ENCODE results near the gene FHAD1.

Gene FHAD1

DNA sequence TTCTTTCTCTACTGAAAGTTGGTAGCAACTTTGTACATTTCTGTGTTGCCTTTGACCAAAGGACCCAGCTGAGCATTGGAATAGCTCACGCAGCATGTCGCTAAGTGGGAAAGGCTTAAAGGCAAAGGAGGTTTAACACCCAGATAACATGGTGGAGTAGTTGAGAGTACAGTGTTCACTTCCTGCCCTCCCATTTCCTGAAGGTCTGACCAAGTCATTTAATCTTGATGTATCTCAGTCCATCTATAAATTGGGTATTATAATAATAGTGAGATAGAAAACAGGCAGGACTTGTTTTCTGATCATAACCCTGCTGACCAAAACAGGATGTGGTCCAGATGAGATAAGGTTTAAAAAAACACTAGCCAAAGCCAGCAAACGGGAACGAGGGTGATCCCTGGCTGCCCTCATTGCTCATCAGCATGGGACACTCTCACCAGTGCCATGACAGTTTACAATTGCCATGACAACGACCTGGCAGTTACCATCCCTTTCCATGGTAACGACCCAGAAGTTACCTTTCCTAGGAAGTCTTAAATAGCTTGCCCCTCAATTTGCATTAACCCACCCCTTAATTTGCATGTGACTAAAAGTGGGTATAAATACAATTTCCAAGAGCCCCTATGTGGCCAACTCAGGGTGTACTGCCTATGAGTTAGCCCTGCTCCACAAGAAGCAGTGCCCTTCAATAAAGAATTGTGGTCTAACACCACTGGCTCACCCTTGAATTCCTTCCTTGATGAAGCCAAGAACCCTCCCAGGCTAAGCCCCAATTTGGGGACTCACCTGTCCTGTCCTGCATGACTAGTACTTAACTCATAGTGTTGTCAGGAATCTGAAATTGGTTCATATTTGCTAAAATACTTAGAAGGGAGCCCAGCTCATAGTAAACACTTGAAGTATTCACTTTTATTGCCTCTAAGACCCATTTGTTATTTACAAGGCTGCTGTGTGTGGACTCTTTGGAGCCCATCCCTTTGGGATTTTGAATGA, 28.4 kb upstream of the FHAD1 start:
- no peak for DNase-seq

DNA sequence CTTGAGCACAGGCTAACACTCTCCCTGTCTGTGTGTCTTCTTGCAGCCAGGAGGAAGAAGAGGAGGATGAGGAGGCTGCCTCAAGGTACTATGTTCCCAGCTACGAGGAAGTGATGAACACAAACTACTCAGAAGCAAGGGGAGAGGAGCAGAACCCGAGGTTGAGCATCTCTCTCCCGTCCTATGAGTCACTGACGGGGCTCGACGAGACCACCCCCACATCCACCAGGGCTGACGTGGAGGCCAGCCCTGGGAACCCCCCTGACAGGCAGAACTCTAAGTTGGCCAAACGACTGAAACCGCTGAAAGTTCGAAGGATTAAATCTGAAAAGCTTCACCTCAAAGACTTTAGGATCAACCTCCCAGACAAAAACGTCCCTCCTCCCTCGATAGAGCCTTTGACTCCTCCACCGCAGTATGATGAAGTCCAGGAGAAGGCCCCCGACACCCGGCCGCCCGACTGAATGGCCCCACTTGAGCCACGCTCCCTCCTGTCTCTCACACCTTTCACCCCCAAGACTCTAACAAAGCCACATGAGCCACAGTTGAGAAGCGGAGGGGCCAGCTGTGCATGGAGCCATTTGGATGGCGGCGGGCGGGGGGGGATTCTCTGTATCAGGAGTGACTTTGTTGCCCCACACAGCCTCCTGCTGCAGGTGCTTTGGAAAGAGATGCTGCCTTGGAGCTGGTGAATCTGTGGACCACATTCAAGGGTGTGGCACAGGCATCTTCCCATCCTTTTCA, 27.6 kb upstream of the FHAD1 start:
- DNase-seq = no peak

DNA sequence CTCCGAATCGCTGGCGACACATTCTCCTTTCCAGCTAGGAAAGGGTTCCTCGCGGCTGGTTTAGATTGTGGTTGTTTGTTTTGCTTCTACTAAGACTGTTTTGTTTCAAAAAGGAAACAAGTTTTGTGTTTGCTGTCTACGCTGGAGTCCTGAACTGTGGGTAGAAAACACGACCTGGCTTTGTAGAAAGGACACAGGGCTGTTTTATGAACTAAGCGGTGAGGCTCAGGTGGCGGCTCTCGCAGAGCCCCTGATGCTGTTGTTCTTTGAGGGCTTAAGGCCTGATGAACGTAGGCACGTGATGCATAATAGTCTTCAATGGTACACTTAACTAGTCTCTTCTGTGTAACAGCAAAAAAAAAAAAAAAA, 27.0 kb upstream of the FHAD1 start:
- DNase-seq = no peak

DNA sequence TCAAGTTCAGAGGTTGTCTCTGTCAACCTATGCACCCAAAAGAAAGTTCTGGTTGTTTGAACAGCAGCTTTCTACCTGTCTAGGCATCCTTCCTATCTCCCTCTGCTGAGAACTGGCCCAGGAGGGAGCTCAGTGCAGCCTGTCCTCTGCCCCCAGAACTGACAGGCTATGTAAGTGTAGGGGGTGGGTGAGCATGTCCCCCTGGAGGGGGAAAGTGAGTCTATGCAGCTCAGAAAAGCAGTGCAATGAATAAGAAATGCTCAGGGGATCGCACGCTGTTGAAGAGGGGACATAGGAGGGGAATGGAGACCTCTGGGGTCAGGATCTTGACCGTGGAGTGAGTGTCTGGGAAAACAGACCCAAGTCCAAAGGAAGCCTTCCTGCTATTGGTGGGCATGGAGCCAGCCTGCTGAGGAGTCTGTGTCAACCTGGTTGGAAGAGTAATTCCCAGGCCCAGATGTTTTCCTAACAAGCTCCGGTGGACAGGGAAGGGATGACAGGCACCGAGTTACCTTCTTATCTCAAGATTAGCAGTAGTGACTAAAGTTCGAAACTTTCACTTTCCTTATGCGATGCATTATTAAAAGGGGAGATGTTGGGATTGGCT, 26.1 kb upstream of the FHAD1 start:
- no peak for DNase-seq

DNA sequence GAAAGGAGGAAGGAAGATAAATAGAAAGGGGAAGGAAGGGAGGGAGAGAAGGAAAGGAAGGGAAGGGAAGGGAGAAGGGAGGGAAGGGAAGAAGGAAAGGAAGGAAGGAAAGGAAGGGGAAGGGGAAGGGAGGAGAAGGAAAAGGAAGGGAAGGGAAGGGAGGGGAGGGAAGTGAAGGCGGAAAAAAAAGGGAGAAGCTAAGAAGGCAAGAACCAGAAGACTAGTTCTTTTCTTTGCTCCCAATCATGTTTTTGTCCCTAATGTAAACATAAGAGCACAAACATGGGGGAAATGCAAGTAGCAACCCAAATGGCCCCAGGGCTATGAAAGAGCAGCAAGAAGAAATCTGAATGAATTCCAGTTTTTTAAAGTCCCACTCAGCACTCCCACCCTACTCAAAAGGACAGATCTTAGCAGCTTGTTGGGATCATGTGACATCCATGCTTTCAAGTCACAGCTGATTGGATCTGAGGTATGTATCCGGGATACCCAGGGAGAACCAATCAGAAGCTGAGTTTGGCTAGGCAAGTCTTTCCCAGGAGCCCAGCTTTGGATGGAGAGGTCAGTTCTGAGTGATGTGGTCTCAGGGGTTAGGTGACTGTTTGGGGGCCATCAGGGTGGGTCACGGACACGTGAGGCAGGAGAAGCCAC, 24.2 kb upstream of the FHAD1 start:
- DNase-seq = no peak

DNA sequence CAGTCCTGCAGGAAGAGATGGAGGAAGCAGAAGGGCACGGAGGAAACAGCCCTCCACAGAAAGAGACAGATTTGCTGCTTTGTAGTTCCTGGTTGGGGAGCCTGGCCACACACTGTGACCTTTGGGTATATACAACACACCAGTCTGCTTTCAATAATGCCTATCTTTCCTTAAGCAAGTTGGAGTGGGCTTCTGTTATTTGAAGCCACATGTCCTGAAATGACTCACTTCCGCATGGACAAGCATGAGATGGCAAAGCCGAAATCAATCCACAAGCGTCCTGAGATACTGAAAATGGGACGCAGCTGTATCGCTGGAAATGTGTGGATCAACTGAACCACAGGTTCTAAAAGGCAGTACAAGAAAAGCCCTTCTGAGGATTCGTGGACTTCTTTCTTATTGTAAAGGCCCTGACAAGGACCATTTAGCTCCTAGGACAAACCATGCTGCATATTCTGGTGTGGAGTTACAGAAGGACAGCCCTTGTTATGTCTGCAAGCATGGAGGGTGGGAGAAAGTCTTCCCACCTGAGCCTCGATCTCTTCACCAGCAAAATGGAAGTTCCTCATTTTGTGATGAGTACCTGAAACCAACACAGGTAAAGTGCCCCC, 22.7 kb upstream of the FHAD1 start:
- no peak for DNase-seq

DNA sequence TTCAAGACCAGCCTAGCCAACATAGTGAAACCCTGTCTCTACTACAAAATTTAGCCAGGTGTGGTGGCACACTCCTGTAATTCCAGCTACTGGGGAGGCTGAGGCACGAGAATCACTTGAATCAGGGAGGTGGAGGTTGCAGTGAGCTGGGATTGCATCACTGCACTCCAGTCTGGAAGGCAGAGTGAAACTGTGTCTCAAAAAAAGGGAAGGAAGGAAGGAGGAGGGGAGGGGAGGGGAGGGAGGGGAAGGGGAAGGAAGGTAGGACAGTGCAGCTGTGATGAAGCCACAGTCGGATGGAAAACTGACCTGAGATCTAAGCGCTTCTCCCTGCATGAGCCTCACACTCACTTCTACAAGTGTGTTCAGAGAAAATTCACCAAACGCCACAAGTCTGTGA, 22.0 kb upstream of the FHAD1 start:
- DNase-seq = no peak

DNA sequence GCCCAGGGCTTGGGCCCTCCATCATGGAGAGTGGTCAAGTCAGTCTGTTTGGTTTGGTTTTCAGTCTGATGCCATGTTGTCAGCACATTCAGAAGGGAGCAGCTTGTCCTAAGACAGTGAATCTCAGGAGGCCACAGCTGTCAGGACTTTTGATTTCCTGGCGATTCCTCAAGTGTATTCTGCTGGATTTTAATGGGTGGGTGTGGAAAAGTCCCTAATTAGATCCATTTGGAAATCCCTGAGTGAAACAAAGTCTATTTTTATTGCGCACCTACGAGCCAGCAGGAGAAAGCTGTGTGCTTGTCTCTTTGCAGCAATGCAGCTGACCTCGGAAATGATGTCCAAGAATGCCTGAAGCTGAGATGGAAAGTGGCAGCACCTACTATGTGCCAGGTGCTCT, 21.6 kb upstream of the FHAD1 start:
- no peak for DNase-seq

DNA sequence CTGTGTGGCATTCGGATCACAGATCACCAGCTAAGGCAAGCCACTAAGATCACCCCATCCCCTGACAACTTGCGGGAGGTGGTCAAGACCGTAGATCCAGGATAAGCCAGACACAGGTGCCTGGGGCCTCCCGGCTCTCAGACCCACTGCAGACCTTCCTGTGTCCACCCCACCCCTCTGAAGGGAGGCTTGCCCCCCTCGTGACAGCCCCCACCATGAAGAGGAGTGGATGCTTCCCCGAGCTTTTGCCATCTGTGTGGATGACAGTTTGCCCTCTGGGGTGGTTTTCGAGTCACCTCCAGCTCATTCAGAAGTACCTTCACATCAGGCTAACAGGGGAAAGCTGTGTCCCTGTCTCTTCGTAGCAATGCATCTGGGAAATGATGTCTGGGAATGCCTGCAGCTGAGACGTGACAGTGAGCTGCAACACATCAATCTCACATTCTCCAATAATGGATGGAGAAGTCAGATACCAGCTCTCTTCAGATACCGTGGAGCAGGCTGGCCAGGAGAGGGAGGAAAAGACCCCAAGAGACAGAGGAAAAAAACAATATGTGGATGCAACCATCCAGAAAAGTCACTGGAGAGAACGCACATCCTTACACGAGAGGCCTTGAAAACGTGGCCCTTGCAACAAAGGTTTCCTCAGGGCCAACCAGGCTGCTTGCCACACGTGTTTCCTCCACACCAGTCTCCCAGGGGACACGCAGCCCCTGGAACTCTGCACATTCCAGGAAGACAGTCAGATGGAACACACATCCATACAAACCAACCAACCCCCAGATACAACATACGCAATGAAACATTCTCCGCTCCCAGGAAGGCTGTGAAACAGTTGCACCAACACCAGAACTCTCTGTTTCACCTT, 20.4 kb upstream of the FHAD1 start:
- no peak for DNase-seq

DNA sequence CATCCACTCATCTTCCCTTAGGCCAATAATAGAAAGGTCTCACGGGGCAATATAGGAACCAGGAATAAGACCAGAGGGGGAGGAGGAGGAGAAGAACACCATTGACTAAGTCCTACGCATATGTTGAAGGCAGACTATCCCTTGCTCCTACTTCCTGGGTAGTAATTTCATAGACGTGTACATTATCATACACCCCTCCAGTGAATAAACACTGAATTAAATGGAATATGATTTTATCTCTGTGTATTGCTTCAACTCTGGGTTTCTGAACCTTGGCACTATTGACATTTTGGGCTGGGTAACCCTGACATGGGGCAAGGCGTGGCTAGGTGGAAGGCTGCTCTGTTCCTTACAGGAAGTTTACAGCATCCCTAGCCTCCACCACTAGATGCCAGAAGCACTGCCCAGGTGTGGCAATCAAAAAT, 17.3 kb upstream of the FHAD1 start:
- no peak for DNase-seq

DNA sequence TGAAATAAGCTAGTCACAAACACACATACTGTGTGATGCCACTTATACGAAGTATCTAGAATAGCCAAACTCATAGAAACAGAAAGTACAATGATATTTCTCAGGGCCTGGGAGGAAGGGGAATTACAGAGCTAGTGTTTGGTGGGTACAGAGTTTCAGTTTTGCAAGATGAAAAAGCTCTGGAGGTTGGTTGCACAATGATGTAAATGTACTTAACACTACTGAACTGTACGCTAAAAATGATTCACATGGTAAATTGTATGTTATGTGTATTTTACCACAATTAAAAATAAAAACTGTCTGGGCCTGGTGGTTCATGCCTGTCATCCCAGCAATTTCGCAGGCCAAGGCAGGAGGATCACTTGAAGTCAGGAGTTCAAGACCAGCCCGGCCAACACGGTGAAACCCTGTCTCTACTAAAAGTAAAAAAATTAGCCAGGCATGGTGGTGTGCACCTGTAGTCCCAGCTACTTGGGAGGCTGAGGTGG, 15.3 kb upstream of the FHAD1 start:
- DNase-seq = no peak

DNA sequence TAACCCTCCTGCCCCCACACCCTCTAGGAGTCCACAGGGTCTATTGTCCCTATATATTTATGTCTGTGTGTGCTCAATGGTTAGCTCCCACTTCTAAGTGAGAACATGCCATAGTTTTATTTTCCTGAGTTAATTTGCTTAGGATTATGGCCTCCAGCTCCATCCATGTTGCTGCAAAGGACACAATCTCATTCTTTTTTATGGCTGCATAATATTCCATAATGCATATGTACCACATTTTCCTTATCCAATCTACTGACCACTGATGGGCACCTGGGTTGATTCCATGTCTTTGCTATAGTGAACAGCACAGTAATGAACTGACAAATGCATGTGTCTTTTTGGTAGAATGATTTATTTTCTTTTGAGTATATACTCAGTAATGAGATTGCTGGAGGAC, 13.3 kb upstream of the FHAD1 start:
- no peak for DNase-seq

DNA sequence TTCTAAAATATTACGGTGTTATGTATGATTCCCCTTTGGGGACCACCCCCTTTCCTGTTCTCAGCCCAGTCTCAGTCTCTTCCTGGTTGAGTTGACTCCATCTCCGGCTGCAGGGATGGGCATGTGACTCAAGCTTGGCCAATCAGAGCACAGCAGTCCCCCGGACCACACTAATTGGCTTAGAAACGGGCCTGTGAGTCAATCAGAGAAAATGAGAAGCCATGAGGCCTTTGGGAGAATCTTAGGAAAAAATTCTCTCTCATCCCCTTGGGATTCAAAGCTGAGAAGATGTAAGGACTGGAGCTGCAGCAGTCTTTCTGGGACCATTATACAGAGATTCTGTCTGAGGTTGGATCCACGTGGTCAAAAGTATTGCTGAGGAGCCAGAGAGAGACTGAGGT, 10.7 kb upstream of the FHAD1 start:
- no peak for DNase-seq

DNA sequence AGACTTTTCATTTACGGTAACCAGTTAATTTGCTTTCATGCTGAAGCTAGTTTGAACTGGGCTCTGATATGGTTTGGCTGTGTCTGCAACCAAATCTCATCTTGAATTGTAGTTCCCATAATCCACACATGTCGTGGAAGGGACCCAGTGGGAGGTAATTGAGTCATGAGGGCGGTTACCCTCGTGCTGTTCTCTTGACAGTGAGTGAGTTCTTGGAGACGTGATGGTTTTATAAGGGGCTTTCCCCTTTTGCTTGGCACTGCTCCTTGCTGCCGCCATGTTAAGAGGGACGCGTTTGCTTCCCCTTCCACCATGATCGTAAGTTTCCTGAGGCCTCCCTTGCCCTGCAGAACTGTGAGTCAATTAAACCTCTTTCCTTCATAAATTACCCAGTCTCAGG, 10.3 kb upstream of the FHAD1 start:
- DNase-seq = no peak

DNA sequence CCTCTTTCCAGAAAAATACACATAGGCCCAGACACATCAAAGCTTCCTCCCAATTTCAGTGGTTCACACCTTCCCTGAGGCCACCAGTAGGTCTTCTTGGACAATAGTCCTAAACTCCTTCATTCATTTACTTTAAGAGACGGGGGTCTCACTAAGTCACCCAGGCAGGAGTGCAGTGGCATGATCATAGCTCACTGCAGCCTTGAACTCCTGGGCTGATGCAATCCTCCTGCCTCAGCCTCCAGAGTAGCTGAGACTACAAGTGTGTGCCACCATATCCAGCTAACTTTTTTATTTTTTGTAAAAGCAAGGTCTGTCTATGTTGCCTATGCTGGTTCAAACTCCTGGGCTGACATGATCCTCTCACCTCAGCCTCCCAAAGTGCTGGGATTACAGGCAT, 8.2 kb upstream of the FHAD1 start:
- no peak for DNase-seq

DNA sequence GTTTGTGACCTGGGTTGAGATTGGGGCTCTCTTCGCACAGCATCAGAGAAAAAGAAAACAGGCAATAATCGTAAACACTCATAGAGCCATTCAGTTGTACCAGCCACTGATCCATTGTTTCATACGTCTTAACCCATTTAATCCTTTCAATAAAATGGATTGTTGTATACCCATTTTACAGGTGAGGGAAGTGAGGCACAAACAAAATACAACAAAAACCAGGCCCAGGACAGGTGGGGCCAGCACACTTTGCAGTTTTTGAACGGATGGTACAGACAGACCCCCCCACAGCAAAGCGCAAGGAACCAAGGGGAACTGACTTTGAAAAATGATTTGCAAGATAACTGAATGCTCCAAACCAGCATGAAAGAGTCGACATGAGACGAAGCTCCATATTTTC, 4.3 kb upstream of the FHAD1 start:
- no peak for DNase-seq

DNA sequence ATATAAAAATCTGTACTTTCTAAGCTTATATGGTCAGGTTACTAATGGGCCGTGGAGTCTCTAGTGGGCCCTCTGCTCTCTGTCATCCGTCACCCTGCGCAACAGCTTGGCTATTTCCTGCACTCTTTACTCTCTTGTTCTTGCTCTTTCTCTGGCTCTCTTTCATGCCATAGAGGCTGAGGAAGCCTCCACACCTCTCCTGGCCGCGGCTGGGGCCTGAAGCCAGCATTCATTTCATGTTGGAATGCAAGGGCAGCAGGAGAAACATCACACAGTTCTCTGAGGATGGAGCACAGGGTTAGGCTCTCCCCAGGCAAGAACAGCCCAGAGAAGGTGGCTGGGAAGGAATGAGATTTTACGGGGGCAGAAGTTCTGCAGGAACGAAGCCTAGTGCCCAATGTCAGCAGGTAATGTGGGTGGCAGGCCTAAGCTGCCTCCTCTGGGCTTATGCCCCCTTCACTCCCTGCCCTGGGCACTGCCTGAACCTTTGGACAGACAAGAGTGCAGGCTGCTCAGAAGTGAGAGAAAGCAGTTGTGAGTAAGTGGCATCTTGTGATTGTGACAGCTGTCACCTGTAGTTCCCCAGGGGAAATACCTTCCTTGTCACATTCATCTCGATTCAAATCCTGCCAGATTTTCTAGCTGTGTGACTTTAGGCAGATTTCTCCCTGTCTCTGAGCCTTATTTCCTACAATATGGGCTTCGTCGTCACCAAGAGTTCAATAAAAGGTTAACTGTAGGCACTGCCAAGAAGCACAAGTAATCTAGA, 3.6 kb upstream of the FHAD1 start:
- DNase-seq = no peak

DNA sequence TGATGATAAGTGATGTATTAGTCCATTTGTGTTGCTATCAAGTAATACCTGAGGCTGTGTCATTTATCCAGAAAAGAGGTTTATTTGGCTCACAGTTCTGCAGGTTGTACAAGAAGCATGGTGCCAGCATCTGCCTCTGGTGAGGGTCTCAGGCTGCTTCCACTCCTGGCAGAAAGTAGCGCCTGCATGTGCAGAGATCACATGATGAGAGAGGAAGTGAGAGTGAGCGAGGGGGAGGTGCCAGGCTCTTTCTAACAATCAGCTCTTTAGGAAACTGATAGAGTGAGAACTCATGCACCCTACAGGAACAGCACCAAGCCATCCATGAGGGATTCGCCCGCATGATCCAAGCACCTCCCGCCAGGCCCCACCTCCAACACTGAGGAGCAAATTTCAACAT, 2.2 kb upstream of the FHAD1 start:
- DNase-seq = peak; percentile 23

DNA sequence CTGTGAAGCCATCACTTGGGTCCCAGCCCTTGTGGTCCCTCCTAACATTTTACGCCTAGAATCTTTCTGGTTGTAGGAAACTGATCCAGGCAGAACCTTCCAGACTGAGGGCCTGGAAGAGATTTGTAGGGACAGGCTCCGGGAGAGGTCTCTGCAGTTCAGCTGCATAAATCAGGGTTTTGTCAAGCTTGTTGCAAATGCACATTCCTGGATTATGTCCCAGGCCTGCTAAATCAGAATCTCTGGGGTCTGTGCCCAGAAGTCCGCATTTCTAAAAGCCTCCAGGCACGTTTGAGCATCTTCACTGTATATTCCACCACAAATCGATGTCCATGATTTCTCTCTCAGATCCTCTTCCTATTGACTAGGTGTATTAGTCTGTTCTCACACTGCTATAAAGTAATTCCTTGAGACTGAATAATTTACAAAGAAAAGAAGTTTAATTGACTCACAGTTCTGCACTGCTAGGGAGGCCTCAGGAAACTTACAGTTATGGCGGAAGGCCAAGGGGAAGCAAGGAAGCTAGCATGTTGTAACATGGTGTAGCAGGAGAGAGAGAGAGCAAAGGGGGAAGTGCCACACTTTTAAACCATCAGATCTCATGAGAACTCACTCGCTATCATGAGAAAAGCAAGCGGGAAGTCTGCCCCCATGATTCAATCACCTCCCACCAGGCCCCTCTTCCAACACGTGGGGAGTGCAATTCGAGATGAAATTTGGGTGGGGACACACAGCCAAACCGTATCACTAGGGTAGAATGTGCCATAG, 1.2 kb upstream of the FHAD1 start:
- no peak for DNase-seq

DNA sequence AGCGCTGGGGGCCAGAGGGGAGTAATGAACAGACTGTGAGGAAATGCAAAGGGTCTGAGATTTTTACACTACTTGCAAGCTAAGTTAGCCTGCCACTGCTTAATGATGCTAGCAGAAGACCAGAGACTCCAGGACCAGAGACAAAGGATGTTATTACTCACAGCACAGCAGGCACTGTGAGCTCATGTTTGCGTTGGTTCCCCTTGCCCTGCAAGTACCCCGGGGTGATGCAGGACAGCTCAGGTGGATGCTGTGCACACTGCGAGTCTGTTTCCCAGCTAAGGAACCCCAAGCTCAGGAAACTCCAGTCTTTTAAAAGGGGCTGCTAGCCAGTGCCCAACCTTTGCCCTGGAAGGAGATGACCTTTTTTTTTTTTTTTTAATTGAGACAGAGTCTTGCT, 1.2 kb downstream of the FHAD1 start:
- DNase-seq = no peak
